ENCODE results near the gene RBFOX1. TPM values are rescaled to one million over a fixed set of nuclear protein-coding genes. Genes with fewer than 3 reads are reported as not detected.
"Not testable (repeated sequence)": the region's sequence is repeated elsewhere in the genome, so short reads cannot be mapped to it uniquely, and the experiment has no call there.

Gene RBFOX1
- total and polyA plus RNA-seq, 2 donors from 2014 or later: 0.24 to 0.66 TPM

- H3K9me3 ChIP-seq (ENCODE audit: control insufficient read depth in 2 of 3, insufficient read depth in 1 of 3, low read length in 3 of 3): no peaks in the 10 kb centered on the region
- FAIRE-seq: no peak
- no peaks in the 10 kb centered on the region for H3K27me3 ChIP-seq (ENCODE audit: control insufficient read depth, insufficient read depth, low read length)
- H3K9ac ChIP-seq (ENCODE audit: low read length in 3 of 3): no peak overlapping the region
- no peak overlapping the region for H3K4me3 ChIP-seq (ENCODE audit: low read length in 3 of 3)
- no peaks in the 10 kb centered on the region for H3K36me3 ChIP-seq (ENCODE audit: control insufficient read depth in 2 of 3, insufficient read depth in 3 of 3, low read length in 3 of 3)
- H3K27ac ChIP-seq (ENCODE audit: low read depth in 2 of 2, low read length in 2 of 2): no peak overlapping the region
- intact Hi-C loops (cut with DNase I): no loop called here
- H3K4me1 ChIP-seq (ENCODE audit: control insufficient read depth in 2 of 3, insufficient read depth in 2 of 3, low read depth in 1 of 3, low read length in 3 of 3): no peaks in the 10 kb centered on the region
- no peak for TF ChIP-seq CTCF (IDR thresholded peaks at IDR 0.05; ENCODE audit: borderline replicate concordance, extremely low read depth, insufficient read depth)
- no peak for DNase-seq
Observed at GRCh38 chr16:7493133-7493532, 160.5 kb downstream of the RBFOX1 start.

GRCh38 chr16:7497691-7498090, 165.0 kb downstream of the RBFOX1 start:
- Histone ChIP-seq H3K4me1 (ENCODE audit: control insufficient read depth in 2 of 3, insufficient read depth in 2 of 3, low read depth in 1 of 3, low read length in 3 of 3) (no peaks in the 10 kb centered on the region), H3K36me3 (ENCODE audit: control insufficient read depth in 2 of 3, insufficient read depth in 3 of 3, low read length in 3 of 3) (no peaks in the 10 kb centered on the region), H3K27me3 (ENCODE audit: control insufficient read depth, insufficient read depth, low read length) (no peaks in the 10 kb centered on the region), H3K27ac (ENCODE audit: low read depth in 2 of 2, low read length in 2 of 2) (no peak overlapping the region), H3K9ac (ENCODE audit: low read length in 3 of 3) (no peak overlapping the region), H3K4me3 (ENCODE audit: low read length in 3 of 3) (no peak overlapping the region), H3K9me3 (ENCODE audit: control insufficient read depth in 2 of 3, insufficient read depth in 1 of 3, low read length in 3 of 3) (no peaks in the 10 kb centered on the region)
- FAIRE-seq: no peak
- intact Hi-C loops (cut with DNase I): no loop called here
- DNase-seq: no peak
- no peak for TF ChIP-seq CTCF (IDR thresholded peaks at IDR 0.05; ENCODE audit: borderline replicate concordance, extremely low read depth, insufficient read depth)

GRCh38 chr16:7501868-7502267, 169.2 kb downstream of the RBFOX1 start:
- H3K9ac ChIP-seq (ENCODE audit: low read length in 3 of 3): no peak overlapping the region
- no peak overlapping the region for H3K4me3 ChIP-seq (ENCODE audit: low read length in 3 of 3)
- no peaks in the 10 kb centered on the region for H3K9me3 ChIP-seq (ENCODE audit: control insufficient read depth in 2 of 3, insufficient read depth in 1 of 3, low read length in 3 of 3)
- intact Hi-C loops (cut with DNase I): no loop called here
- FAIRE-seq (no peak), DNase-seq (no peak)
- no peak for TF ChIP-seq CTCF (IDR thresholded peaks at IDR 0.05; ENCODE audit: borderline replicate concordance, extremely low read depth, insufficient read depth)
- H3K4me1 ChIP-seq (ENCODE audit: control insufficient read depth in 2 of 3, insufficient read depth in 2 of 3, low read depth in 1 of 3, low read length in 3 of 3): no peaks in the 10 kb centered on the region
- no peaks in the 10 kb centered on the region for H3K36me3 ChIP-seq (ENCODE audit: control insufficient read depth in 2 of 3, insufficient read depth in 3 of 3, low read length in 3 of 3)
- no peaks in the 10 kb centered on the region for H3K27me3 ChIP-seq (ENCODE audit: control insufficient read depth, insufficient read depth, low read length)
- H3K27ac ChIP-seq (ENCODE audit: low read depth in 2 of 2, low read length in 2 of 2): no peak overlapping the region

GRCh38 chr16:7502591-7503157, 170.0 kb downstream of the RBFOX1 start:
- H3K9ac ChIP-seq (ENCODE audit: low read length in 3 of 3); FAIRE-seq; H3K4me3 ChIP-seq (ENCODE audit: low read length in 3 of 3); H3K9me3 ChIP-seq (ENCODE audit: control insufficient read depth in 2 of 3, insufficient read depth in 1 of 3, low read length in 3 of 3); H3K27me3 ChIP-seq (ENCODE audit: control insufficient read depth, insufficient read depth, low read length); H3K36me3 ChIP-seq (ENCODE audit: control insufficient read depth in 2 of 3, insufficient read depth in 3 of 3, low read length in 3 of 3); intact Hi-C loops (cut with DNase I); H3K27ac ChIP-seq (ENCODE audit: low read depth in 2 of 2, low read length in 2 of 2); DNase-seq; H3K4me1 ChIP-seq (ENCODE audit: control insufficient read depth in 2 of 3, insufficient read depth in 2 of 3, low read depth in 1 of 3, low read length in 3 of 3): not testable (repeated sequence)
